HepG2 (cell line): ENCODE results near the gene R3HDM4. TPM values are rescaled to one million over a fixed set of nuclear protein-coding genes. Genes with fewer than 3 reads are reported as not detected.

ENCODE experiments used
- KDM2A ChIP-seq: sonication (generic); formaldehyde crosslinking; IDR thresholded peaks from 2 replicates; pipeline ENCODE4 v1.4.0; 2020; ENCODE audit warnings: low read depth, missing genetic modification reagents, borderline replicate concordance
- KLF6 ChIP-seq: IDR thresholded peaks from 2 replicates; pipeline ENCODE4 v1.8.0; 2016; ENCODE audit warnings: missing biosample characterization, missing genetic modification reagents
- MATR3 ChIP-seq: sonication (generic); formaldehyde crosslinking; IDR thresholded peaks from 2 replicates; pipeline ENCODE4 v1.4.0; 2020; ENCODE audit warnings: missing genetic modification reagents
- NFE2L2 ChIP-seq: fragments of 150-350 bp; IDR thresholded peaks from 2 replicates; pipeline ENCODE4 v1.6.1; 2014; ENCODE audit warnings: low read length
- NR2F1 ChIP-seq, 2 experiments: fragments of 450-650 bp in 1 of 2; formaldehyde crosslinking in 1 of 2; IDR thresholded peaks; 2 replicates each; pipeline versions ENCODE4 v1.5.0 to v1.6.1; 2016 to 2020; ENCODE audit warnings: mild to moderate bottlenecking in 1 of 2, missing compliant biosample characterization in 1 of 2, missing genetic modification reagents in 1 of 2, moderate library complexity in 1 of 2
- RFXANK ChIP-seq: IDR thresholded peaks from 2 replicates; pipeline ENCODE4 v1.6.1; 2016
- SMAD9 ChIP-seq: sonication (generic); formaldehyde crosslinking; IDR thresholded peaks from 2 replicates; pipeline ENCODE4 v1.5.1; 2020; ENCODE audit warnings: mild to moderate bottlenecking, missing genetic modification reagents
- SP1 ChIP-seq, 2 experiments: fragments of 450-650 bp in 1 of 2; sonication (generic) in 1 of 2; formaldehyde crosslinking in 1 of 2; IDR thresholded peaks; 2 replicates each; pipeline versions ENCODE4 v1.4.0 to v1.6.1; 2016 to 2020; ENCODE audit warnings: missing genetic modification reagents in 1 of 2
- TCF7 ChIP-seq: sonication (generic); IDR thresholded peaks from 2 replicates; pipeline ENCODE4 v1.6.1; 2016; ENCODE audit warnings: antibody characterized with exemption, low read depth
- U2AF1 ChIP-seq: fragments of 200-400 bp; formaldehyde crosslinking; optimal IDR thresholded peaks from 2 replicates; pipeline ENCODE3; 2017; ENCODE audit warnings: mild to moderate bottlenecking, low read depth, low read length
- YEATS2 ChIP-seq: sonication (generic); formaldehyde crosslinking; IDR thresholded peaks from 2 replicates; pipeline ENCODE4 v1.4.0; 2020; ENCODE audit warnings: missing genetic modification reagents, borderline replicate concordance
- ZBTB38 ChIP-seq: sonication (generic); formaldehyde crosslinking; IDR thresholded peaks from 2 replicates; pipeline ENCODE4 v1.5.1; 2020; ENCODE audit warnings: mild to moderate bottlenecking, missing genetic modification reagents
- ZNF143 ChIP-seq: sonication (generic); formaldehyde crosslinking; IDR thresholded peaks from 2 replicates; pipeline ENCODE4 v1.4.0; 2020; ENCODE audit warnings: missing genetic modification reagents
- ZNF205 ChIP-seq: IDR thresholded peaks from 2 replicates; pipeline ENCODE4 v1.6.1; 2018; ENCODE audit warnings: missing biosample characterization, missing genetic modification reagents
- ZNF282 ChIP-seq: fragments of 450-650 bp; IDR thresholded peaks from 2 replicates; pipeline ENCODE4 v1.6.1; 2018; ENCODE audit not compliant: partially characterized antibody
- ZNF30 ChIP-seq: sonication (generic); formaldehyde crosslinking; IDR thresholded peaks from 2 replicates; pipeline ENCODE4 v1.5.0; 2020; ENCODE audit warnings: mild to moderate bottlenecking, missing genetic modification reagents
- ZNF326 ChIP-seq: sonication (generic); formaldehyde crosslinking; IDR thresholded peaks from 2 replicates; pipeline ENCODE4 v1.4.0; 2020; ENCODE audit warnings: missing genetic modification reagents, borderline replicate concordance
- ZNF343 ChIP-seq: sonication (generic); formaldehyde crosslinking; IDR thresholded peaks from 2 replicates; pipeline ENCODE4 v1.4.0; 2020; ENCODE audit warnings: mild to moderate bottlenecking, missing genetic modification reagents
- polyA plus RNA-seq, 8 experiments: library from polyadenylated mRNA; depleted of rRNA in 3 of 8; stranded (reverse) in 7 of 8; unstranded in 1 of 8; fragments of >200 nt; fragmentation: Illumina TruSeq in 4 of 8; extraction: Trizol in 4 of 8; gene quantifications; 2 replicates each; pipeline versions ENCODE4 v1.2.1 to v1.2.3, GENCODE V29; 2011 to 2016; ENCODE audit warnings: low read depth in 4 of 8, missing spikeins in 1 of 8, mixed read lengths in 1 of 8; ENCODE audit not compliant: insufficient read depth in 1 of 8
- total RNA-seq, 5 experiments: library from RNA; depleted of rRNA; stranded (reverse); fragments of >200 nt; fragmentation: Illumina TruSeq; extraction: Trizol; gene quantifications; 2 replicates each; pipeline ENCODE4 v1.2.3, GENCODE V29; 2016; ENCODE audit warnings: low read depth in 1 of 5
- TF ChIP-seq, protein P1 (sequence below): sonication (generic); formaldehyde crosslinking; conservative IDR thresholded peaks from 2 replicates; pipeline ENCODE4 v1.8.0; 2022; ENCODE audit warnings: mild to moderate bottlenecking, moderate library complexity, missing genetic modification reagents
- TF ChIP-seq, protein P2 (sequence below): sonication (generic); formaldehyde crosslinking; conservative IDR thresholded peaks from 2 replicates; pipeline ENCODE4 v1.4.0; 2020; ENCODE audit warnings: missing genetic modification reagents
- TF ChIP-seq, protein P3 (sequence below): sonication (generic); formaldehyde crosslinking; IDR thresholded peaks from 2 replicates; pipeline ENCODE4 v1.4.0; 2020; ENCODE audit warnings: missing genetic modification reagents, borderline replicate concordance

Gene R3HDM4
- total and polyA plus RNA-seq, 2 of the 13 experiments (the other 11 are each of a cell fraction or from before 2014, with no cell fraction given) = 26.2 to 26.9 TPM

DNA sequence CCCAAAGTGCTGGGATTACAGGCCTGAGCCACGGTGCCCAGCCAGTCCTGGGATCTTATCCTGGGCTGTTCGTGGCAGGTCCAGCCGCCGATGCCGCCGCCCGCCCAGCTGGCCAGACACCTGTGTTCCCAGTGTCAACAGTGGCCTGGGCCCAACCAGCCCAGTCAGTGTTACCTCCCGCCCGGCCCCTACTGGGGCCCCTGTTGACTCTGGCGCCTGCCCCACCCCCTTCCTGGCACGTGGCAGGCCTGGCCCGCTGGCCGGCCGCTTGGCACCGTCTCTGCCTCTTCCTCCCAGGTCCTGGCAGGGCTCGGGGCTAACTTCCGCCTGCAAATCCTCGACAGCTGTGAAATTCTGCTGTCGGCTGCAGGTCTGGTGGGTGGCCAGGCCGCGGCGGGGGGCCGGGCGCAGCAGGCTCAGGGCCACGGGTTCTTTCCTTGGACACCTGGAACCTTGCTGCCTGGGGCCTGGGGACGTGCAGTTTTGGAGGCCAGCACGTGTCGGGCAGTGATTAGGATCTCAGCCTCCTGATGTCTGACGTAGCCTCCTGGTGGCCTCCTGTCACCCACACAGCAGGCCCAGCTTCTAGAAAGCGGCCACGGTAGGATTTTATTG is 22.0 kb upstream of the R3HDM4 start (continued):
- TF ChIP-seq U2AF1 (no peak), NFE2L2 (no peak), SP1 (IDR thresholded peaks at IDR 0.05) (no peak), SP1 (CRISPR knock-in tag; IDR thresholded peaks at IDR 0.05) (peak; percentile 84), ZBTB38 (CRISPR knock-in tag) (peak; percentile 94), ZNF143 (CRISPR knock-in tag) (peak; percentile 54; the same call in 1 of the 2 replicates), RFXANK (CRISPR knock-in tag) (peak; percentile 70; the same call in 1 of the 2 replicates), MATR3 (CRISPR knock-in tag) (no peak), ZNF30 (CRISPR knock-in tag) (no peak), TCF7 (peak; percentile 22; the same call in 1 of the 2 replicates), ZNF343 (CRISPR knock-in tag) (0 out of 2 replicates have a peak, but pooled peaks have one; percentile 58), ZNF205 (CRISPR knock-in tag) (peak; percentile 80), YEATS2 (peak; percentile 87; the same call in 1 of the 2 replicates), KDM2A (CRISPR knock-in tag) (peak; percentile 87), ZNF282 (no peak), ZNF326 (CRISPR knock-in tag) (no peak; the same call in 1 of the 2 replicates), NR2F1 (CRISPR knock-in tag; IDR thresholded peaks at IDR 0.05) (no peak; a peak in 1 of 4 replicates), SMAD9 (CRISPR knock-in tag) (0 out of 2 replicates have a peak, but pooled peaks have one; percentile 78), KLF6 (CRISPR knock-in tag) (peak; percentile 97)
- TF ChIP-seq, protein P1, sequence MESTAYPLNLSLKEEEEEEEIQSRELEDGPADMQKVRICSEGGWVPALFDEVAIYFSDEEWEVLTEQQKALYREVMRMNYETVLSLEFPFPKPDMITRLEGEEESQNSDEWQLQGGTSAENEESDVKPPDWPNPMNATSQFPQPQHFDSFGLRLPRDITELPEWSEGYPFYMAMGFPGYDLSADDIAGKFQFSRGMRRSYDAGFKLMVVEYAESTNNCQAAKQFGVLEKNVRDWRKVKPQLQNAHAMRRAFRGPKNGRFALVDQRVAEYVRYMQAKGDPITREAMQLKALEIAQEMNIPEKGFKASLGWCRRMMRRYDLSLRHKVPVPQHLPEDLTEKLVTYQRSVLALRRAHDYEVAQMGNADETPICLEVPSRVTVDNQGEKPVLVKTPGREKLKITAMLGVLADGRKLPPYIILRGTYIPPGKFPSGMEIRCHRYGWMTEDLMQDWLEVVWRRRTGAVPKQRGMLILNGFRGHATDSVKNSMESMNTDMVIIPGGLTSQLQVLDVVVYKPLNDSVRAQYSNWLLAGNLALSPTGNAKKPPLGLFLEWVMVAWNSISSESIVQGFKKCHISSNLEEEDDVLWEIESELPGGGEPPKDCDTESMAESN (CRISPR knock-in tag) = peak; percentile 90
- TF ChIP-seq, protein P2, sequence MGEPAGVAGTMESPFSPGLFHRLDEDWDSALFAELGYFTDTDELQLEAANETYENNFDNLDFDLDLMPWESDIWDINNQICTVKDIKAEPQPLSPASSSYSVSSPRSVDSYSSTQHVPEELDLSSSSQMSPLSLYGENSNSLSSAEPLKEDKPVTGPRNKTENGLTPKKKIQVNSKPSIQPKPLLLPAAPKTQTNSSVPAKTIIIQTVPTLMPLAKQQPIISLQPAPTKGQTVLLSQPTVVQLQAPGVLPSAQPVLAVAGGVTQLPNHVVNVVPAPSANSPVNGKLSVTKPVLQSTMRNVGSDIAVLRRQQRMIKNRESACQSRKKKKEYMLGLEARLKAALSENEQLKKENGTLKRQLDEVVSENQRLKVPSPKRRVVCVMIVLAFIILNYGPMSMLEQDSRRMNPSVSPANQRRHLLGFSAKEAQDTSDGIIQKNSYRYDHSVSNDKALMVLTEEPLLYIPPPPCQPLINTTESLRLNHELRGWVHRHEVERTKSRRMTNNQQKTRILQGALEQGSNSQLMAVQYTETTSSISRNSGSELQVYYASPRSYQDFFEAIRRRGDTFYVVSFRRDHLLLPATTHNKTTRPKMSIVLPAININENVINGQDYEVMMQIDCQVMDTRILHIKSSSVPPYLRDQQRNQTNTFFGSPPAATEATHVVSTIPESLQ (CRISPR knock-in tag) = no peak
- TF ChIP-seq, protein P3, sequence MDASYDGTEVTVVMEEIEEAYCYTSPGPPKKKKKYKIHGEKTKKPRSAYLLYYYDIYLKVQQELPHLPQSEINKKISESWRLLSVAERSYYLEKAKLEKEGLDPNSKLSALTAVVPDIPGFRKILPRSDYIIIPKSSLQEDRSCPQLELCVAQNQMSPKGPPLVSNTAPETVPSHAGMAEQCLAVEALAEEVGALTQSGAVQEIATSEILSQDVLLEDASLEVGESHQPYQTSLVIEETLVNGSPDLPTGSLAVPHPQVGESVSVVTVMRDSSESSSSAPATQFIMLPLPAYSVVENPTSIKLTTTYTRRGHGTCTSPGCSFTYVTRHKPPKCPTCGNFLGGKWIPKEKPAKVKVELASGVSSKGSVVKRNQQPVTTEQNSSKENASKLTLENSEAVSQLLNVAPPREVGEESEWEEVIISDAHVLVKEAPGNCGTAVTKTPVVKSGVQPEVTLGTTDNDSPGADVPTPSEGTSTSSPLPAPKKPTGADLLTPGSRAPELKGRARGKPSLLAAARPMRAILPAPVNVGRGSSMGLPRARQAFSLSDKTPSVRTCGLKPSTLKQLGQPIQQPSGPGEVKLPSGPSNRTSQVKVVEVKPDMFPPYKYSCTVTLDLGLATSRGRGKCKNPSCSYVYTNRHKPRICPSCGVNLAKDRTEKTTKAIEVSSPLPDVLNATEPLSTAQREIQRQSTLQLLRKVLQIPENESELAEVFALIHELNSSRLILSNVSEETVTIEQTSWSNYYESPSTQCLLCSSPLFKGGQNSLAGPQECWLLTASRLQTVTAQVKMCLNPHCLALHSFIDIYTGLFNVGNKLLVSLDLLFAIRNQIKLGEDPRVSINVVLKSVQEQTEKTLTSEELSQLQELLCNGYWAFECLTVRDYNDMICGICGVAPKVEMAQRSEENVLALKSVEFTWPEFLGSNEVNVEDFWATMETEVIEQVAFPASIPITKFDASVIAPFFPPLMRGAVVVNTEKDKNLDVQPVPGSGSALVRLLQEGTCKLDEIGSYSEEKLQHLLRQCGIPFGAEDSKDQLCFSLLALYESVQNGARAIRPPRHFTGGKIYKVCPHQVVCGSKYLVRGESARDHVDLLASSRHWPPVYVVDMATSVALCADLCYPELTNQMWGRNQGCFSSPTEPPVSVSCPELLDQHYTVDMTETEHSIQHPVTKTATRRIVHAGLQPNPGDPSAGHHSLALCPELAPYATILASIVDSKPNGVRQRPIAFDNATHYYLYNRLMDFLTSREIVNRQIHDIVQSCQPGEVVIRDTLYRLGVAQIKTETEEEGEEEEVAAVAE (CRISPR knock-in tag) = peak; percentile 96
